ENCODE data around the gene KCNMA1.

Gene KCNMA1

DNA sequence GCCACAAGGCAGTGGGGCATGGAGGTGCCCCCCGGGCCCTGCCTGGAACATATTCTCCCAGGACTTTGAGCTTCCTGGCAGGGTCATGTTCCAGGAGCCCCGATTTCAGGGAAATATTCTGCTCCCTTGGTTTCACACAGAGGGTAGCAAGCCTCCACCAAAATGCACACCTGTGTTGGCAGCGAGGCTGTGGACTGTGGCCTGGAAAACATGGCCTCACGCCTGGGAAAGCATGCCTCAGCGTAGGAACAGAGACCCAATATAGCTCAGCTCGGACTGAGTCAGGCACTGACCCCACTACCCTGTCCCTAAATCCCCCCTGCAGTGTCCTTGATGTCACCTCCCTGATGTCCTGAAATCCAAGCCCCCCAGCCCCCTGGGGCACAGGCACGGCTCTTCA is 92.0 kb downstream of the KCNMA1 start:
- no peak for DNase-seq (ENCODE audit: low read depth)
- no peak overlapping the region for H3K4me3 ChIP-seq (ENCODE audit: low read length)
- TF ChIP-seq, protein P1, sequence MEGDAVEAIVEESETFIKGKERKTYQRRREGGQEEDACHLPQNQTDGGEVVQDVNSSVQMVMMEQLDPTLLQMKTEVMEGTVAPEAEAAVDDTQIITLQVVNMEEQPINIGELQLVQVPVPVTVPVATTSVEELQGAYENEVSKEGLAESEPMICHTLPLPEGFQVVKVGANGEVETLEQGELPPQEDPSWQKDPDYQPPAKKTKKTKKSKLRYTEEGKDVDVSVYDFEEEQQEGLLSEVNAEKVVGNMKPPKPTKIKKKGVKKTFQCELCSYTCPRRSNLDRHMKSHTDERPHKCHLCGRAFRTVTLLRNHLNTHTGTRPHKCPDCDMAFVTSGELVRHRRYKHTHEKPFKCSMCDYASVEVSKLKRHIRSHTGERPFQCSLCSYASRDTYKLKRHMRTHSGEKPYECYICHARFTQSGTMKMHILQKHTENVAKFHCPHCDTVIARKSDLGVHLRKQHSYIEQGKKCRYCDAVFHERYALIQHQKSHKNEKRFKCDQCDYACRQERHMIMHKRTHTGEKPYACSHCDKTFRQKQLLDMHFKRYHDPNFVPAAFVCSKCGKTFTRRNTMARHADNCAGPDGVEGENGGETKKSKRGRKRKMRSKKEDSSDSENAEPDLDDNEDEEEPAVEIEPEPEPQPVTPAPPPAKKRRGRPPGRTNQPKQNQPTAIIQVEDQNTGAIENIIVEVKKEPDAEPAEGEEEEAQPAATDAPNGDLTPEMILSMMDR (conservative IDR thresholded peaks at IDR 0.05; ENCODE audit: low read depth, low read length), result no peak

DNA sequence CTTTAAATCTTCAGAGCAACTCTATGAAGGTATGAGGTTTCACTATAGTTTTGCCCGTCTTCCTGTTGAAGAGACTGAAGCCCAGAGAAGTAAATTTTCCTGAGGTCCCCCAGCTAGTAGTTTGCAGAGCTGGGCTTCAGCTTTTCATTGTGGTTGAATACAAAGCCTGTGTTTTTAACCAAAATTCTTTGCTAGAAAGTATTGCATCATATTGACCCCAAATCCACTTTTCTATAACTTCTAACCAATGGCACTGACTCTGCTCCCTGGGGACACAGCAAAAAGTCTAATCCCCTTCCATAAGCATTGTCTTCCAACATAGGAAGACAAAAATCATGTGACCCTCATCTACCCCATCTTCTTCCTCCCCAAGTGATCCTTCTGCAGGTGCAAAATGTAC is 93.0 kb downstream of the KCNMA1 start:
- no peak for DNase-seq (ENCODE audit: low read depth)

DNA sequence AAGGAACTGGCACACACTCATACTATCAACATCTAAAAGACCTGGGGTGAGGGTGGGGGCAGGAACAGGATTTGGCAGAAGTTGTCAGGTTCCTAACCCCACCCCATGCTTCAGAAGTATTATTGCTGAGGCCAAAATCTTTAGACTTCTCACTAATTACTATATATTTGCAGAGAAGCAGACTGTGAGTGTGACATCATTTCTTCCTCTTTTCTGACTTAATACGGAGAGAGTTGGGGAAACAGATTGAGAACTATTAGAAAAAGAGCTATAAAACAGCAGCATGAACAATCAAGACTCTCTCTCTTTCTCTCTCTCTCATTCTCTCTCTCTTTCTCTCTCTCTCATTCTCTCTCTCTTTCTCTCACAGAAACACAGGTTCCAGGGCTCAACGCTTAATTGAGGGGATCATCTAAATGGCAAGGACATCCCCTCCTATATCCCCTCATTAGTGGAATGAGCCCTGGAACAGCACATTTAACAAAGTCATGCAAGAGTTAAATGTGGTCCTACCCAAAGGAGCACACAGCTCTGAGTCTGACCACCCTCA is 94.8 kb downstream of the KCNMA1 start:
- H3K4me3 ChIP-seq (ENCODE audit: low read length), result no peak overlapping the region
- no peak for DNase-seq (ENCODE audit: low read depth)
- TF ChIP-seq, protein P1 (conservative IDR thresholded peaks at IDR 0.05; ENCODE audit: low read depth, low read length), result no peak

More for the DNA sequence above, 93.0 kb downstream of the KCNMA1 start:
- TF ChIP-seq, protein P1 (conservative IDR thresholded peaks at IDR 0.05; ENCODE audit: low read depth, low read length), result no peak
- H3K4me3 ChIP-seq (ENCODE audit: low read length), result no peak overlapping the region

DNA sequence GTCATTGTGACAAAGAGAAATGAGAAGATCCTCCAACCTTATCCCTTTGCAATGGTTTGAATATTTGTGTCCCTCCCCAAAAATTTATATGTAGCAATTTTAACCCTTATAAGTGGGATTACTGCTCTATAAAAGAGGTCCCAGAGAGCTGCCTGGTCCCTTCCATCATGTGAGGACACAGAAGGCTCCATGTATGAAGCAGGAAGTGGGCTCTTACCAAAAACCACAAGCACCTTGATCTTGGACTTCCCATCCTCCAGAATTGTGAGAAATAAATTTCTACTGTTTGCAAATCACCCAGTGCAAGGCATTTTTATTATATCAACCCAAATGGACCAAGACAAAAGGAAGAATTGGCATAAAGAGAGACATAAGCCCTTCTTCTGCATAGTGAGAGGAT is 95.7 kb downstream of the KCNMA1 start:
- H3K4me3 ChIP-seq (ENCODE audit: low read length), result no peak overlapping the region
- TF ChIP-seq, protein P1 (conservative IDR thresholded peaks at IDR 0.05; ENCODE audit: low read depth, low read length), result no peak
- no peak for DNase-seq (ENCODE audit: low read depth)

DNA sequence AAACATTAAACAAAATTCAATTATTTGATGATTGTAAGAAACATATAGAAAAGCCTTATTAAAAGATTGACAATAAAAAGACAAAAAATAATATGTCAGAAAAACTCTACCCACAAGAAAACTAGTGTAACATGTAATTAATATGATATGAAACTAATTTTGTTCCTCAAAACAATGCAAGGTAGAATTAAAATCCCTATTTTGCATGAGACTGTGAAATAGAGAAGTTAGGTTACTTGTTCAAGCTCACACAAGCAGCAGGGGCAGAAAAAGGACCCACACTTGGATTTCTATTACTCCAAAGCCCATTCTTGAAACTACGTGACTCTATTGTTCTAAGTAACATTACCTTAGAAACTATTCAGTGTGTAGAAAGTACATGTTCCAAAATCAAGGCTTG is 96.4 kb downstream of the KCNMA1 start:
- TF ChIP-seq, protein P1 (conservative IDR thresholded peaks at IDR 0.05; ENCODE audit: low read depth, low read length), result no peak
- no peak overlapping the region for H3K4me3 ChIP-seq (ENCODE audit: low read length)

DNA sequence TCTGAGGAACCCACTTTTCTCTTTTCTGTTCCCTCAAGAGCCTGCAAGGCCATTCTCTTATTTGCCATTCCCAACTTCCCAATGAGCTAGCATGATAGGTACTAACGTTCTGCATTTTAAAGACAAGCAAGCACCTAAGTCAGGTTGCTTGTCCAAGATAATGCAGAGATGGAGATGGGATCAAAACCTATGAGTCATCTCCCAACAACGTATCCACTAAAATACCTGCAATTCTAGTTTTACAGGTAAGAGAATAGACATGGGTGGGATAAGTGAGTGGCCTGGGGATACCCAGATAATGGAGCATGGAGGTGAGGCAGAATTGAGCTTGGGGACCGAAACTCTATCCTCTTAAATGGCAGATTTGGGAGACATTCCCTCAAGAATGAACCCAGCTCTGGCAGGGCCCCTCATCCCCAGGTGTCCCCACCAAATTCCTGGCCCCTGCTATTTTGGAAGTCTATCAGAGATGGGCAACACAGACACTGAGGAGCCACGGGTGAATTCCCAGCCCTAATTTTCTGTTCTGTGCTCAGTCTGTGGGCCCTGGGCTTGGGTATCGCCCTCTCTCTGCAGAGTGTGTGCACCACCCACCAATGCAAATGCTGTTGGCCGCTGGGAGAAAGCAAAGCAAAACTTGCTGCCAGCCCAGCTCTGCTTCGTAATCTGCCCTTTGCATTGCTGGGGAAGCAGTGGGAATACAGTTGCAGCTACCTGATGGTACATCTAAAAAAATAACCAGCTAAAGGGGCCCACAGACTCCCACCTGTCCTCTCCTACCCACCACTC is 98.3 kb downstream of the KCNMA1 start:
- TF ChIP-seq, protein P1 (conservative IDR thresholded peaks at IDR 0.05; ENCODE audit: low read depth, low read length), result no peak
- H3K4me3 ChIP-seq (ENCODE audit: low read length), result no peak overlapping the region
- DNase-seq (ENCODE audit: low read depth), result no peak

More for the DNA sequence above, 96.4 kb downstream of the KCNMA1 start:
- no peak for DNase-seq (ENCODE audit: low read depth)

All from retinal pigment epithelial cell (primary cell).